BLaER1 treated with 17β-estradiol and CSF1 and Interleukin-3, amounts not matched to agents 10 nM and 100 nM (cell line): Measurements from ENCODE around the gene LRRC27.

Experiments
- H3K27ac ChIP-seq, 11 experiments: shearing (Covaris generic); formaldehyde crosslinking; 2 replicates each; pipeline ENCODE4 v1.8.1; 2022
- H3K27me3 ChIP-seq, 11 experiments: shearing (Covaris generic); formaldehyde crosslinking; 2 replicates each; pipeline ENCODE4 v1.8.1; 2022
- H3K36me3 ChIP-seq, 11 experiments: shearing (Covaris generic); formaldehyde crosslinking; 2 replicates each; pipeline ENCODE4 v1.8.1; 2022
- H3K4me1 ChIP-seq, 10 experiments: shearing (Covaris generic); formaldehyde crosslinking; 2 replicates each; pipeline ENCODE4 v1.8.1; 2022
- H3K4me2 ChIP-seq, 11 experiments: shearing (Covaris generic); formaldehyde crosslinking; 2 replicates each; pipeline ENCODE4 v1.8.1; 2022
- H3K4me3 ChIP-seq, 10 experiments: shearing (Covaris generic); formaldehyde crosslinking; 2 replicates each; pipeline ENCODE4 v1.8.1; 2022
- H3K9ac ChIP-seq, 11 experiments: shearing (Covaris generic); formaldehyde crosslinking; 2 replicates each; pipeline ENCODE4 v1.8.1; 2022
- H3K9me3 ChIP-seq, 11 experiments: shearing (Covaris generic); formaldehyde crosslinking; replicated peaks in 1 of 11; 2 replicates each; pipeline ENCODE4 v1.8.1; 2022
- H4K20me1 ChIP-seq, 11 experiments: shearing (Covaris generic); formaldehyde crosslinking; 2 replicates each; pipeline ENCODE4 v1.8.1; 2022
- Cebpa-rat ChIP-seq, 11 experiments: shearing (Covaris generic); IDR thresholded peaks; 2 replicates each; pipeline ENCODE4 v1.8.1; 2022

Gene LRRC27

DNA sequence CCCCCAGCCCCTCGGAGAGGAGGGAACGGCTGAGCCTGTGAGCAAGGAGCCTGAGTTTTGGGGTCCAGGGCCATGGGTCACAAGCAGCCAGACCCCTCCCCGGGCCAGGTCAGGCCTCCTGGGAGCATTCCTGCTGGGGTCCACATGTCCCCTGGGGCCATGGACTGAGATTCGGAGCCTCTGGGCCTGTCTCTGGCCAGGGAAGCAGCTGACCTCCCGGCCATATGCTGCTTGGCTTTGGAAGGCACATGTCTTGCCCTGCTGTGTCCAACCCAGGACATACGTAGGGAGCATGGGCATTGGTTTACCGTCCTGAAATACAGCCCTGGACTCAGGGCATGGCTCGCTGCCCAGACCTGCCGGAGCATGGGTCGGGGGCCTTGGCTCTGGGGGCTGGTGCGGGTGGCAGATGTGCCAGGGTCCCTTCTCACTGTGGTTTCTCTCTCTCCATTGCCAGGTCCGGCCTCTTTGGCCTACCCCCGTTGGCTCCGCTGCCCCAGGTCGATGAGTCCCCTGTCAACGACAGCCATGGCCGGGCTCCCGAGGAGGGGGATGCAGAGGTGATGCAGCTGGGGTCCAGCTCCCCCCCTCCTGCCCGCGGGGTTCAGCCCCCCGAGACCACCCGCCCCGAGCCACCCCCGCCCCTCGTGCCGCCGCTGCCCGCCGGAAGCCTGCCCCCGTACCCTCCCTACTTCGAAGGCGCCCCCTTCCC is 72.3 kb downstream of the LRRC27 start:
- Histone ChIP-seq H3K9ac (no peak overlapping the region), H3K27ac (no peak overlapping the region), H3K9me3 (no peaks in the 10 kb centered on the region), H3K27me3 (no peaks in the 10 kb centered on the region), H3K4me3 (no peak overlapping the region), H3K36me3 (peaks cover 0 to 29% (median 13%) of the 10 kb centered on the region in 11 experiments; a peak in 17 of 22 replicates), H3K4me2 (peak overlapping the region in 7 of 11 experiments; percentile 14 to 97 (median 50); a peak in 11 of 22 replicates), H4K20me1 (peaks cover 7 to 82% (median 44%) of the 10 kb centered on the region in 11 experiments; a peak in 18 of 22 replicates), H3K4me1 (peaks cover 68 to 92% (median 85%) of the 10 kb centered on the region in 10 experiments)
- TF ChIP-seq Cebpa-rat (IDR thresholded peaks at IDR 0.05): no peak

DNA sequence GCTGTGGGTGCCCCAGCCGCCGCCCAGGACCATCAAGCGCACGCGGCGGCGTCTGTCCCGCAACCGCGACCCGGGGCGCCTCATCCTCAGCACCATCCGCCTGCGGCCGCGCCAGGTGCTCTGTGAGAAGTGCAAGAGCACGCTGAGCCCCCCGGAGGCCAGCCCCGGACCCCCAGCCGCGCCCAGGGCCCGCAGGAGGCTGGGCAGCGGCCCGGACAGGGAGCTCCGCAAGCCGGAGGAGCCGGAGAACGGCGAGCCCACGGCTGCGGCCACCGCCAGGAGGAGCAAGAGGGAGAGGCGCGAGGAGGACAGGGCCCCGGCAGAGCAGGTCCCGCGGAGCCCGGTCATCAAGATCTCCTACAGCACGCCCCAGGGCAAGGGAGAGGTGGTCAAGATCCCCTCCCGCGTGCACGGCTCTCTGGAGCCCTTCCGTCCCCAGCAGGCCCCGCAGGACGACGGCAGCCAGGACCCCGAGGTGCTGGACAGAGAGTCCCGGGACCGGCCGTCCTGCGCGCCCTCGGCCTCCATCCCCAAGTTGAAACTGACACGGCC is 73.0 kb downstream of the LRRC27 start:
- no peak for TF ChIP-seq Cebpa-rat (IDR thresholded peaks at IDR 0.05)
- H3K4me1 ChIP-seq: peaks cover 68 to 92% (median 85%) of the 10 kb centered on the region in 10 experiments
- no peaks in the 10 kb centered on the region for H3K9me3 ChIP-seq
- peaks cover 0 to 29% (median 13%) of the 10 kb centered on the region in 11 experiments; a peak in 17 of 22 replicates for H3K36me3 ChIP-seq
- H3K9ac ChIP-seq: no peak overlapping the region
- no peaks in the 10 kb centered on the region for H3K27me3 ChIP-seq
- H4K20me1 ChIP-seq: peaks cover 2 to 82% (median 37%) of the 10 kb centered on the region in 11 experiments; a peak in 18 of 22 replicates
- H3K4me3 ChIP-seq: no peak overlapping the region
- H3K4me2 ChIP-seq: no peak overlapping the region
- no peak overlapping the region for H3K27ac ChIP-seq

GRCh38 chr10:132405463-132405991 is 73.5 kb downstream of the LRRC27 start:
- peak overlapping the region in 1 of 11 experiments; percentile 77; a peak in 2 of 22 replicates for H3K27ac ChIP-seq
- H3K9me3 ChIP-seq: no peaks in the 10 kb centered on the region
- no peaks in the 10 kb centered on the region for H3K27me3 ChIP-seq
- H3K4me1 ChIP-seq: peaks cover 68 to 92% (median 85%) of the 10 kb centered on the region in 10 experiments
- H4K20me1 ChIP-seq: peaks cover 0 to 82% (median 32%) of the 10 kb centered on the region in 11 experiments; a peak in 16 of 22 replicates
- H3K4me3 ChIP-seq: no peak overlapping the region
- no peak overlapping the region for H3K9ac ChIP-seq
- peak overlapping the region in 2 of 11 experiments; percentile 97 to 98; a peak in 2 of 22 replicates for H3K4me2 ChIP-seq
- H3K36me3 ChIP-seq: peaks cover 0 to 29% (median 13%) of the 10 kb centered on the region in 11 experiments; a peak in 17 of 22 replicates
- no peak for TF ChIP-seq Cebpa-rat (IDR thresholded peaks at IDR 0.05)

- Histone ChIP-seq H3K9ac (peak overlapping the region in 7 of 11 experiments; percentile 7 to 75 (median 68); a peak in 12 of 22 replicates), H4K20me1 (peaks cover 0 to 82% (median 25%) of the 10 kb centered on the region in 11 experiments; a peak in 14 of 22 replicates), H3K27me3 (0 out of 22 replicates have a peak, but pooled peaks cover 0 to 6% (median 0%) of the 10 kb centered on the region in 11 experiments), H3K4me2 (peak overlapping the region; percentile 82 to 99 (median 96)), H3K4me1 (peaks cover 68 to 92% (median 85%) of the 10 kb centered on the region in 10 experiments), H3K4me3 (no peak overlapping the region), H3K9me3 (no peaks in the 10 kb centered on the region), H3K36me3 (peaks cover 0 to 29% (median 13%) of the 10 kb centered on the region in 11 experiments; a peak in 17 of 22 replicates), H3K27ac (peak overlapping the region in 9 of 11 experiments; percentile 34 to 82 (median 75); a peak in 15 of 22 replicates)
- TF ChIP-seq Cebpa-rat (IDR thresholded peaks at IDR 0.05): no peak
Measured at GRCh38 chr10:132406181-132406580, 74.2 kb downstream of the LRRC27 start.

GRCh38 chr10:132406750-132407149 is 74.8 kb downstream of the LRRC27 start:
- Histone ChIP-seq H3K27ac (peak overlapping the region; percentile 46 to 82 (median 75); a peak in 21 of 22 replicates), H3K4me1 (peaks cover 68 to 92% (median 85%) of the 10 kb centered on the region in 10 experiments), H3K27me3 (0 out of 22 replicates have a peak, but pooled peaks cover 0 to 6% (median 0%) of the 10 kb centered on the region in 11 experiments), H3K4me3 (peak overlapping the region in 1 of 10 experiments; percentile 41; a peak in 3 of 20 replicates), H3K9ac (peak overlapping the region; percentile 57 to 80 (median 68)), H3K9me3 (no peaks in the 10 kb centered on the region), H4K20me1 (peaks cover 0 to 82% (median 20%) of the 10 kb centered on the region in 11 experiments; a peak in 13 of 22 replicates), H3K4me2 (peak overlapping the region; percentile 82 to 99 (median 96)), H3K36me3 (peaks cover 0 to 29% (median 13%) of the 10 kb centered on the region in 11 experiments; a peak in 17 of 22 replicates)
- TF ChIP-seq Cebpa-rat (IDR thresholded peaks at IDR 0.05): no peak

DNA sequence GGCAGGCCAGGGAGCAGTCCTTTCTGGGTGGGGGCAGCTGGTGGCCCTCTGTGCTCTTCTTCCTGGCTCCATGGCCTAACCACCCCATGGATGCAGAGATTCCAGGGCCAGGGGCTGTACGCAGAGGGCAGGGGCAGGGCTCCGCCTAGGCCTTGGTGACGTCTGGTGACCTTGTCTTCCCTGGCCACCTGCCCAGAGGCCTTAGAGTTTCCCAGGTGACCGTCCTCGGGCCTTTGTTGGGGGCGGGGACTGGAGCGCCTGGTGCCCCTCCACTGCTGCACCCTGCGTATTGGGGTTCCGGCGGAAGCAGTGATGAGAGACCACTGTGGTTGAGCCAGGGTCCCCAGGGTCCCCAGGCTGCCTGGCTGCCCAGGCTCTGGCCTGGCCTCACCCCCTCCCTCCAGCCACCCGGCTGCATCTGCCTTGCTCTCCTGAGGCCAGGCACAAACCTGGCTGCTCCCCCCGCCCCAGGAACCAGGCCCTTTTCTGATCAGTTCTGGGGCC is 75.3 kb downstream of the LRRC27 start:
- peak overlapping the region; percentile 0 to 54 (median 34); a peak in 18 of 20 replicates for H3K4me3 ChIP-seq
- peaks cover 0 to 82% (median 14%) of the 10 kb centered on the region in 11 experiments; a peak in 14 of 22 replicates for H4K20me1 ChIP-seq
- H3K4me1 ChIP-seq: peaks cover 68 to 92% (median 85%) of the 10 kb centered on the region in 10 experiments
- H3K9me3 ChIP-seq: no peaks in the 10 kb centered on the region
- H3K4me2 ChIP-seq: peak overlapping the region; percentile 82 to 99 (median 96)
- no peak for TF ChIP-seq Cebpa-rat (IDR thresholded peaks at IDR 0.05)
- peak overlapping the region; percentile 46 to 82 (median 75) for H3K27ac ChIP-seq
- H3K36me3 ChIP-seq: peaks cover 0 to 29% (median 13%) of the 10 kb centered on the region in 11 experiments; a peak in 17 of 22 replicates
- 0 out of 22 replicates have a peak, but pooled peaks cover 0 to 6% (median 0%) of the 10 kb centered on the region in 11 experiments for H3K27me3 ChIP-seq
- peak overlapping the region; percentile 57 to 80 (median 68) for H3K9ac ChIP-seq

DNA sequence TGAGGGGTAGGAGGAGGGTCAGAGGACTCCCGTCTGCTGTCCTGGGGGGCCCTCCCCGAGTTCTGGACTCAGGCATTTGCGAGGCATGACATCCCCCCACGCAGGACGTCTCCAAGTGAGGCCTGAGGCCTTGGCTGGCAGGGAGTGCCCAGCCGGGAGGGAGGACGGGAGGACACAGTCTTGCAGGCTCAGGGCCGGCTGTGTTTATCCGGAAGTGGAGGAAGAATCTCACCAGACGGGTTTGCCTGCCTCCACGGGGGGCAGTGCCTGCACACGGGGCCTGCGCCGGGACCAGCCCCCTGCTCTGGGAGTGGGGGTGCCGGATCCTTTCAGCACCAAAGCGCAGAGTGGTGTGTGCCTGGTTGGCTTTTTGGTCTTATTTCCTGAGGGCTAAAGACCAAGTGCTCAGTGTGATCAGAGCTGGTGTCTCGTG is 75.9 kb downstream of the LRRC27 start:
- Histone ChIP-seq H3K27me3 (0 out of 22 replicates have a peak, but pooled peaks cover 0 to 6% (median 0%) of the 10 kb centered on the region in 11 experiments), H3K9ac (peak overlapping the region; percentile 57 to 80 (median 68)), H3K36me3 (peaks cover 0 to 29% (median 13%) of the 10 kb centered on the region in 11 experiments; a peak in 17 of 22 replicates), H3K9me3 (no peaks in the 10 kb centered on the region), H4K20me1 (peaks cover 0 to 82% (median 9%) of the 10 kb centered on the region in 11 experiments; a peak in 13 of 22 replicates), H3K4me2 (peak overlapping the region; percentile 82 to 99 (median 96)), H3K4me3 (peak overlapping the region; percentile 0 to 54 (median 34); a peak in 19 of 20 replicates), H3K27ac (peak overlapping the region; percentile 46 to 82 (median 75)), H3K4me1 (peaks cover 68 to 92% (median 85%) of the 10 kb centered on the region in 10 experiments)
- TF ChIP-seq Cebpa-rat (IDR thresholded peaks at IDR 0.05): no peak

DNA sequence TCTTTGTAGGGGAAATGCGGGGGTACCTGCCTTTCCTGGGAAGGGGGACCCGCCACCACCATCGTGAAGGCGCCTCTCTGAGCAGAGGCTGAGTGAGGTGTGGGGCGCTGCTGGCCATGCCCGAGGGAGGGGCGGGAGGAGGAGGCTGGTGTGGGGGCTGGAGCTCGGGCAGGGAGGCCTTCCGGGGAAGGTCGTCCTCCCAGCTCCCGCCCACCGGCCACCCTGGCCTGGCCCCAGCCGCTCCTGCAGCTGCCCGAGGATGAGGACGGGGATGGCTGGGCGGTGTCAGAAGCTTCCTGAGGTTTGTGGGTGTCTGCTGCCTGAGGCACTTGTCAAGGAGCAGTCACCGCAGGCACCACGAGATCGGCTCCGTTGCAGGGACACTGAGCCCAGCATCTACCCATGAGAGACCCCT is 76.4 kb downstream of the LRRC27 start:
- peak overlapping the region; percentile 0 to 54 (median 34); a peak in 17 of 20 replicates for H3K4me3 ChIP-seq
- H3K9me3 ChIP-seq: no peaks in the 10 kb centered on the region
- peaks cover 0 to 29% (median 13%) of the 10 kb centered on the region in 11 experiments; a peak in 17 of 22 replicates for H3K36me3 ChIP-seq
- H3K4me1 ChIP-seq: peaks cover 73 to 94% (median 85%) of the 10 kb centered on the region in 10 experiments
- H3K4me2 ChIP-seq: peak overlapping the region; percentile 82 to 99 (median 96)
- 0 out of 22 replicates have a peak, but pooled peaks cover 0 to 6% (median 0%) of the 10 kb centered on the region in 11 experiments for H3K27me3 ChIP-seq
- peak overlapping the region; percentile 46 to 82 (median 75); a peak in 21 of 22 replicates for H3K27ac ChIP-seq
- no peak for TF ChIP-seq Cebpa-rat (IDR thresholded peaks at IDR 0.05)
- peaks cover 0 to 77% (median 9%) of the 10 kb centered on the region in 11 experiments; a peak in 11 of 22 replicates for H4K20me1 ChIP-seq
- peak overlapping the region; percentile 57 to 80 (median 68) for H3K9ac ChIP-seq
